ENCODE data around the gene TXNRD2.

TXNRD2 gene

GRCh38 chr22:19828035-19828401 is 113.6 kb downstream of the TXNRD2 start:
- TF ChIP-seq CTCF (IDR thresholded peaks at IDR 0.05; ENCODE audit: insufficient read depth, low read length, poor library complexity, severe bottlenecking) = no peak
- Histone ChIP-seq H3K36me3 (ENCODE audit: control insufficient read depth, insufficient read depth, low read length) (no peaks in the 10 kb centered on the region; the same call in 1 of the 2 replicates), H3K27me3 (replicated peaks; ENCODE audit: control insufficient read depth, insufficient read depth, low read length) (no peaks in the 10 kb centered on the region), H3K4me3 (replicated peaks; ENCODE audit: low read depth, low read length) (no peak overlapping the region)
- DNase-seq (ENCODE audit: extremely low read depth, insufficient read length) = no peak

GRCh38 chr22:19827341-19828034 is 114.1 kb downstream of the TXNRD2 start:
- Histone ChIP-seq H3K27me3 (replicated peaks; ENCODE audit: control insufficient read depth, insufficient read depth, low read length) (no peaks in the 10 kb centered on the region), H3K4me3 (replicated peaks; ENCODE audit: low read depth, low read length) (no peak overlapping the region), H3K36me3 (ENCODE audit: control insufficient read depth, insufficient read depth, low read length) (no peaks in the 10 kb centered on the region; the same call in 1 of the 2 replicates)
- no peak for TF ChIP-seq CTCF (IDR thresholded peaks at IDR 0.05; ENCODE audit: insufficient read depth, low read length, poor library complexity, severe bottlenecking)
- no peak for DNase-seq (ENCODE audit: extremely low read depth, insufficient read length)

DNA sequence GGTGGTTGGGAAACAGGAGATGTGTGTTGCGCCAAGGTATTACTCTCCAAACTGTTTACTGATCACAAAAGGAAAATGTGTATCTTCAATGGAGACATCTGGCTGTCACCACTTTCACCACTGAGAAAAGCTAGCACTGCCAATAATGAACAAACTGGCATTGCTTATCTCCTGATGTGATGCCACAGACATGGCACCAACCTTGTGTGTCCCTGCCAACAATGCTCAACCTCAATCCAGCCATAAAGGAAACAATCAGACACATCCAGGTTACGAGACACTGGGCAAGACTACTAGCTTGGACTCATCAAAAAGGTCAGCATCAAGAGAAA is 115.0 kb downstream of the TXNRD2 start:
- no peak for DNase-seq (ENCODE audit: extremely low read depth, insufficient read length)
- Histone ChIP-seq H3K27me3 (replicated peaks; ENCODE audit: control insufficient read depth, insufficient read depth, low read length) (no peaks in the 10 kb centered on the region), H3K36me3 (ENCODE audit: control insufficient read depth, insufficient read depth, low read length) (no peaks in the 10 kb centered on the region; the same call in 1 of the 2 replicates), H3K4me3 (replicated peaks; ENCODE audit: low read depth, low read length) (no peak overlapping the region)
- TF ChIP-seq CTCF (IDR thresholded peaks at IDR 0.05; ENCODE audit: insufficient read depth, low read length, poor library complexity, severe bottlenecking) = no peak

DNA sequence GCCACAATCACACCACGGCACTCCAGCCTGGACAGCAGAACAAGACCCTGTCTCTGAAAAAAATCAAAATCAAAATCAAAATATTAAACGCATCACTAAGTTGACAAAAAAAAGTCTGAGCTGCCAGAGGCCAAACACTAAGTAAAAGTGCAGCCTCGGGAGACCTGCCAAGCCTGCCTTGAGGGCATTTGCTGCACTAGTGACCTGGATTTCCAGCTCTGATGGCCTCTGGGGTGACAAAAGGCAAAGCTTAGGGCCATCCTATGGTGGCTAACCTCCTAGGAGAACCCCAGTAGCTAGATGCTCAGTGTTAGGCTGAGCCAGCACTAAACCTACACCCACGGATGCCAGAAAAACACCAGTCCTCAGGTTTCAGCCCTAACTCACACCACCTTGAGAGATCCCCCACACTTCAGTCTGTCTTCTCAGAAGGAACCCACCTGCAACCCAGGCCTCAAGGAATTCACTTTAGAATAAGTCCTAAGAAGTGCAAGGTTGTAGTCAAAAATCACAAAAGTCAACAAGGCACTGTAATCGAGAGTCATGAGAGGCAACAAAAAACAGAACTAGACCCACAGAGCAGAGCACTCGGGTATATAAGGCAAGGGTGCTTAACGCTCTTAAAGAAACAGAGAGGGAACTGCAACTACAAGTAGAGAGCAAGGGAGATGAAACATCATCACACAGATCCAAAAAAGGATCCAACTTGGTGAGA is 115.6 kb downstream of the TXNRD2 start:
- no peaks in the 10 kb centered on the region for H3K27me3 ChIP-seq (replicated peaks; ENCODE audit: control insufficient read depth, insufficient read depth, low read length)

More for the DNA sequence above, 115.6 kb downstream of the TXNRD2 start:
- Histone ChIP-seq H3K4me3 (replicated peaks; ENCODE audit: low read depth, low read length) (no peak overlapping the region), H3K36me3 (ENCODE audit: control insufficient read depth, insufficient read depth, low read length) (no peaks in the 10 kb centered on the region; the same call in 1 of the 2 replicates)
- TF ChIP-seq CTCF (IDR thresholded peaks at IDR 0.05; ENCODE audit: insufficient read depth, low read length, poor library complexity, severe bottlenecking) = no peak
- DNase-seq (ENCODE audit: extremely low read depth, insufficient read length) = no peak

Data from GM06990 (cell line).